Liver (tissue), 9 donors: Measurements from ENCODE around the gene IL18RAP. TPM values are rescaled to one million over a fixed set of nuclear protein-coding genes. Genes with fewer than 3 reads are reported as not detected.

ENCODE experiments used
- DNase-seq: peaks from one replicate; pipeline ENCODE4 v3.0.0-alpha.2; 2017; ENCODE audit warnings: low spot score
- H3K27ac ChIP-seq, 2 donors: one replicate each; pipeline ENCODE4 v1.7.0; 2013; ENCODE audit warnings: inconsistent platforms in 2 of 2, low read length in 2 of 2, control low read depth in 1 of 2, low read depth in 1 of 2, mild to moderate bottlenecking in 1 of 2
- H3K27me3 ChIP-seq, 4 donors: one replicate each; pipeline versions ENCODE4 v1.6.1 to v1.7.0; 2013; ENCODE audit warnings: low read length in 3 of 4, inconsistent platforms in 1 of 4, mild to moderate bottlenecking in 1 of 4, moderate library complexity in 1 of 4; ENCODE audit not compliant: control insufficient read depth in 4 of 4, insufficient read depth in 4 of 4
- H3K36me3 ChIP-seq, 4 donors: one replicate each; pipeline versions ENCODE4 v1.6.1 to v1.7.0; 2013; ENCODE audit warnings: low read length in 3 of 4, mild to moderate bottlenecking in 3 of 4, low read depth in 1 of 4, moderate library complexity in 1 of 4; ENCODE audit not compliant: control insufficient read depth in 4 of 4, insufficient read depth in 3 of 4
- H3K4me1 ChIP-seq, 4 donors: one replicate each; pipeline versions ENCODE4 v1.6.1 to v1.7.0; 2013; ENCODE audit warnings: low read length in 3 of 4, mild to moderate bottlenecking in 3 of 4, moderate library complexity in 1 of 4; ENCODE audit not compliant: control insufficient read depth in 4 of 4, insufficient read depth in 4 of 4
- H3K4me3 ChIP-seq, 3 donors: one replicate each; pipeline versions ENCODE4 v1.6.1 to v1.7.0; 2013; ENCODE audit warnings: low read length in 3 of 3, control low read depth in 1 of 3, low read depth in 1 of 3, mild to moderate bottlenecking in 1 of 3
- H3K9ac ChIP-seq, 2 donors: one replicate each; pipeline ENCODE4 v1.7.0; 2013; ENCODE audit warnings: low read length in 2 of 2, mild to moderate bottlenecking in 2 of 2, moderate library complexity in 2 of 2, control low read depth in 1 of 2, low read depth in 1 of 2
- H3K9me3 ChIP-seq, 4 donors: one replicate each; pipeline versions ENCODE4 v1.6.1 to v1.7.0; 2013; ENCODE audit warnings: low read length in 3 of 4; ENCODE audit not compliant: control insufficient read depth in 4 of 4
- EGR1 ChIP-seq, 2 donors: IDR thresholded peaks; 2 replicates each; pipeline ENCODE4 v1.6.1; 2016 to 2018; ENCODE audit warnings: antibody characterized with exemption in 2 of 2, low read depth in 2 of 2
- FOXA1 ChIP-seq: IDR thresholded peaks from 2 replicates; pipeline ENCODE4 v1.6.1; 2016; ENCODE audit warnings: antibody characterized with exemption
- FOXA2 ChIP-seq: IDR thresholded peaks from 2 replicates; pipeline ENCODE4 v1.6.1; 2016; ENCODE audit warnings: antibody characterized with exemption
- GABPA ChIP-seq, 2 donors: IDR thresholded peaks in 1 of 2; conservative IDR thresholded peaks in 1 of 2; 2 replicates each; pipeline ENCODE4 v1.6.1; 2016; ENCODE audit warnings: antibody characterized with exemption in 2 of 2, mild to moderate bottlenecking in 1 of 2, moderate library complexity in 1 of 2
- HNF4A ChIP-seq, 2 donors: conservative IDR thresholded peaks; 2 replicates each; pipeline ENCODE4 v1.6.1; 2016; ENCODE audit warnings: antibody characterized with exemption in 2 of 2, mild to moderate bottlenecking in 2 of 2
- HNF4G ChIP-seq: IDR thresholded peaks from 2 replicates; pipeline ENCODE4 v1.6.1; 2016; ENCODE audit warnings: antibody characterized with exemption
- JUND ChIP-seq, 2 donors: IDR thresholded peaks; 2 replicates each; pipeline ENCODE4 v1.6.1; 2016; ENCODE audit warnings: antibody characterized with exemption in 2 of 2
- NR2F2 ChIP-seq: IDR thresholded peaks from 2 replicates; pipeline ENCODE4 v1.6.1; 2016; ENCODE audit warnings: antibody characterized with exemption
- RAD21 ChIP-seq, 2 donors: IDR thresholded peaks; 2 replicates each; pipeline ENCODE4 v1.6.1; 2016; ENCODE audit warnings: antibody characterized with exemption in 2 of 2, mild to moderate bottlenecking in 2 of 2
- RXRA ChIP-seq, 2 donors: IDR thresholded peaks; 2 replicates each; pipeline ENCODE4 v1.6.1; 2017 to 2018; ENCODE audit warnings: antibody characterized with exemption in 2 of 2, mild to moderate bottlenecking in 1 of 2
- SP1 ChIP-seq: IDR thresholded peaks from 2 replicates; pipeline ENCODE4 v1.6.1; 2018; ENCODE audit warnings: antibody characterized with exemption, mild to moderate bottlenecking
- TAF1 ChIP-seq: conservative IDR thresholded peaks from 2 replicates; pipeline ENCODE4 v1.6.1; 2016; ENCODE audit warnings: antibody characterized with exemption, mild to moderate bottlenecking
- YY1 ChIP-seq: IDR thresholded peaks from 2 replicates; pipeline ENCODE4 v1.6.1; 2016; ENCODE audit warnings: antibody characterized with exemption, mild to moderate bottlenecking
- ZBTB33 ChIP-seq: IDR thresholded peaks from 2 replicates; pipeline ENCODE4 v1.6.1; 2016; ENCODE audit warnings: antibody characterized with exemption
- WGBS: extraction: QIAGEN DNeasy Blood & Tissue Kit; methylation state at CpG from one replicate; pipeline ENCODE4 v1.1.7; 2013; 5-methylcytosine and 5-hydroxymethylcytosine counted together
- polyA plus RNA-seq, 2 donors: library from polyadenylated mRNA; stranded (reverse) in 1 of 2; unstranded in 1 of 2; fragments of 200-250 nt in 1 of 2; fragments of >200 nt in 1 of 2; fragmentation: Nextera tagmentation in 1 of 2; extraction: Ambion mirVana in 1 of 2; gene quantifications; one replicate each; pipeline versions ENCODE4 v1.2.1 to v1.2.3, GENCODE V29; 2013 to 2015
- total RNA-seq, 2 donors: library from RNA; depleted of rRNA; stranded (reverse); fragments of >200 nt; gene quantifications; one replicate each; pipeline ENCODE4 v1.2.3, GENCODE V29; 2014
- TF ChIP-seq, protein P1 (sequence below): fragments of 150-350 bp; IDR thresholded peaks from 2 replicates; pipeline ENCODE4 v1.5.1; 2017; ENCODE audit warnings: improper control_type of control experiment, low read depth, low read length; ENCODE audit not compliant: missing input control
- TF ChIP-seq, protein P2 (sequence below): IDR thresholded peaks from 2 replicates; pipeline ENCODE4 v1.6.1; 2016; ENCODE audit warnings: antibody characterized with exemption
- TF ChIP-seq, protein P3 (sequence below): IDR thresholded peaks from 2 replicates; pipeline ENCODE4 v1.6.1; 2016; ENCODE audit warnings: antibody characterized with exemption, mild to moderate bottlenecking
- TF ChIP-seq, protein P4 (sequence below): IDR thresholded peaks from 2 replicates; pipeline ENCODE4 v1.6.1; 2016; ENCODE audit warnings: antibody characterized with exemption
- donor health status: healthy.
- donor health status: healthy.
- donor health status: healthy.
- donor health status: healthy.
- donor health status: healthy.

Gene IL18RAP
- total and polyA plus RNA-seq, 4 donors: 0.14 to 7.3 (median 1.4) TPM

GRCh38 chr2:102399499-102400141, 23.3 kb upstream of the IL18RAP start:
- H3K9ac ChIP-seq: no peak overlapping the region
- no peak overlapping the region for H3K4me3 ChIP-seq
- TF ChIP-seq YY1 (no peak), TAF1 (no peak), RXRA (IDR thresholded peaks at IDR 0.05) (no peak), RAD21 (IDR thresholded peaks at IDR 0.05) (no peak), ZBTB33 (no peak), FOXA1 (no peak), HNF4G (no peak), NR2F2 (no peak), HNF4A (conservative IDR thresholded peaks at IDR 0.05) (no peak), FOXA2 (no peak), SP1 (no peak), JUND (IDR thresholded peaks at IDR 0.05) (no peak), GABPA (IDR thresholded peaks at IDR 0.05 in 1 of 2, conservative IDR thresholded peaks at IDR 0.05 in 1 of 2) (no peak), EGR1 (IDR thresholded peaks at IDR 0.05; ENCODE audit: low read depth in 2 of 2) (no peak)
- TF ChIP-seq, protein P1, sequence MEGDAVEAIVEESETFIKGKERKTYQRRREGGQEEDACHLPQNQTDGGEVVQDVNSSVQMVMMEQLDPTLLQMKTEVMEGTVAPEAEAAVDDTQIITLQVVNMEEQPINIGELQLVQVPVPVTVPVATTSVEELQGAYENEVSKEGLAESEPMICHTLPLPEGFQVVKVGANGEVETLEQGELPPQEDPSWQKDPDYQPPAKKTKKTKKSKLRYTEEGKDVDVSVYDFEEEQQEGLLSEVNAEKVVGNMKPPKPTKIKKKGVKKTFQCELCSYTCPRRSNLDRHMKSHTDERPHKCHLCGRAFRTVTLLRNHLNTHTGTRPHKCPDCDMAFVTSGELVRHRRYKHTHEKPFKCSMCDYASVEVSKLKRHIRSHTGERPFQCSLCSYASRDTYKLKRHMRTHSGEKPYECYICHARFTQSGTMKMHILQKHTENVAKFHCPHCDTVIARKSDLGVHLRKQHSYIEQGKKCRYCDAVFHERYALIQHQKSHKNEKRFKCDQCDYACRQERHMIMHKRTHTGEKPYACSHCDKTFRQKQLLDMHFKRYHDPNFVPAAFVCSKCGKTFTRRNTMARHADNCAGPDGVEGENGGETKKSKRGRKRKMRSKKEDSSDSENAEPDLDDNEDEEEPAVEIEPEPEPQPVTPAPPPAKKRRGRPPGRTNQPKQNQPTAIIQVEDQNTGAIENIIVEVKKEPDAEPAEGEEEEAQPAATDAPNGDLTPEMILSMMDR: no peak
- TF ChIP-seq, protein P2, sequence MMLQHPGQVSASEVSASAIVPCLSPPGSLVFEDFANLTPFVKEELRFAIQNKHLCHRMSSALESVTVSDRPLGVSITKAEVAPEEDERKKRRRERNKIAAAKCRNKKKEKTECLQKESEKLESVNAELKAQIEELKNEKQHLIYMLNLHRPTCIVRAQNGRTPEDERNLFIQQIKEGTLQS: no peak
- TF ChIP-seq, protein P3, sequence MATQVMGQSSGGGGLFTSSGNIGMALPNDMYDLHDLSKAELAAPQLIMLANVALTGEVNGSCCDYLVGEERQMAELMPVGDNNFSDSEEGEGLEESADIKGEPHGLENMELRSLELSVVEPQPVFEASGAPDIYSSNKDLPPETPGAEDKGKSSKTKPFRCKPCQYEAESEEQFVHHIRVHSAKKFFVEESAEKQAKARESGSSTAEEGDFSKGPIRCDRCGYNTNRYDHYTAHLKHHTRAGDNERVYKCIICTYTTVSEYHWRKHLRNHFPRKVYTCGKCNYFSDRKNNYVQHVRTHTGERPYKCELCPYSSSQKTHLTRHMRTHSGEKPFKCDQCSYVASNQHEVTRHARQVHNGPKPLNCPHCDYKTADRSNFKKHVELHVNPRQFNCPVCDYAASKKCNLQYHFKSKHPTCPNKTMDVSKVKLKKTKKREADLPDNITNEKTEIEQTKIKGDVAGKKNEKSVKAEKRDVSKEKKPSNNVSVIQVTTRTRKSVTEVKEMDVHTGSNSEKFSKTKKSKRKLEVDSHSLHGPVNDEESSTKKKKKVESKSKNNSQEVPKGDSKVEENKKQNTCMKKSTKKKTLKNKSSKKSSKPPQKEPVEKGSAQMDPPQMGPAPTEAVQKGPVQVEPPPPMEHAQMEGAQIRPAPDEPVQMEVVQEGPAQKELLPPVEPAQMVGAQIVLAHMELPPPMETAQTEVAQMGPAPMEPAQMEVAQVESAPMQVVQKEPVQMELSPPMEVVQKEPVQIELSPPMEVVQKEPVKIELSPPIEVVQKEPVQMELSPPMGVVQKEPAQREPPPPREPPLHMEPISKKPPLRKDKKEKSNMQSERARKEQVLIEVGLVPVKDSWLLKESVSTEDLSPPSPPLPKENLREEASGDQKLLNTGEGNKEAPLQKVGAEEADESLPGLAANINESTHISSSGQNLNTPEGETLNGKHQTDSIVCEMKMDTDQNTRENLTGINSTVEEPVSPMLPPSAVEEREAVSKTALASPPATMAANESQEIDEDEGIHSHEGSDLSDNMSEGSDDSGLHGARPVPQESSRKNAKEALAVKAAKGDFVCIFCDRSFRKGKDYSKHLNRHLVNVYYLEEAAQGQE: no peak
- TF ChIP-seq, protein P4, sequence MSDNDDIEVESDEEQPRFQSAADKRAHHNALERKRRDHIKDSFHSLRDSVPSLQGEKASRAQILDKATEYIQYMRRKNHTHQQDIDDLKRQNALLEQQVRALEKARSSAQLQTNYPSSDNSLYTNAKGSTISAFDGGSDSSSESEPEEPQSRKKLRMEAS: no peak
- no peak for DNase-seq
- H3K27me3 ChIP-seq: no peaks in the 10 kb centered on the region
- no peaks in the 10 kb centered on the region for H3K9me3 ChIP-seq
- no peaks in the 10 kb centered on the region for H3K36me3 ChIP-seq
- no peak overlapping the region for H3K27ac ChIP-seq
- H3K4me1 ChIP-seq: no peaks in the 10 kb centered on the region
- 94% methylated on average over 7 of the region's 7 CpGs for WGBS
